ENCODE results near the gene DCTN1.

Gene DCTN1

GRCh38 chr2:74325815-74326214, 54.3 kb downstream of the DCTN1 start:
- no peak for DNase-seq (ENCODE audit: low spot score)
- no peak for TF ChIP-seq CTCF (IDR thresholded peaks at IDR 0.05; ENCODE audit: extremely low read depth, missing control alignments)

- no peak for TF ChIP-seq CTCF (IDR thresholded peaks at IDR 0.05; ENCODE audit: extremely low read depth, missing control alignments)
- DNase-seq (ENCODE audit: low spot score), result no peak
These were observed 58.4 kb downstream of the DCTN1 start for GRCh38 chr2:74321737-74322136.

- no peak for DNase-seq (ENCODE audit: low spot score)
These were observed 62.4 kb downstream of the DCTN1 start for GRCh38 chr2:74317701-74318100.

GRCh38 chr2:74316627-74317295, 63.4 kb downstream of the DCTN1 start:
- TF ChIP-seq CTCF (IDR thresholded peaks at IDR 0.05; ENCODE audit: extremely low read depth, missing control alignments), result no peak
- DNase-seq (ENCODE audit: low spot score), result no peak

More at GRCh38 chr2:74317701-74318100, 62.4 kb downstream of the DCTN1 start:
- TF ChIP-seq CTCF (IDR thresholded peaks at IDR 0.05; ENCODE audit: extremely low read depth, missing control alignments), result no peak

GRCh38 chr2:74314107-74314506, 66.0 kb downstream of the DCTN1 start:
- no peak for TF ChIP-seq CTCF (IDR thresholded peaks at IDR 0.05; ENCODE audit: extremely low read depth, missing control alignments)
- no peak for DNase-seq (ENCODE audit: low spot score)

GRCh38 chr2:74313497-74313896, 66.6 kb downstream of the DCTN1 start:
- no peak for DNase-seq (ENCODE audit: low spot score)
- no peak for TF ChIP-seq CTCF (IDR thresholded peaks at IDR 0.05; ENCODE audit: extremely low read depth, missing control alignments)

- no peak for DNase-seq (ENCODE audit: low spot score)
- no peak for TF ChIP-seq CTCF (IDR thresholded peaks at IDR 0.05; ENCODE audit: extremely low read depth, missing control alignments)
These were observed 67.2 kb downstream of the DCTN1 start for GRCh38 chr2:74312913-74313312.

All from GM20000 (cell line).